Muscle of leg (tissue), 11 donors: ENCODE data around the gene P3H3. TPM values are rescaled to one million over a fixed set of nuclear protein-coding genes. Genes with fewer than 3 reads are reported as not detected.
A peak's percentile ranks its signal among the peaks of the same experiment; 100 is the strongest.

Experiments
- DNase-seq: peaks from one replicate; pipeline ENCODE4 v3.0.0; 2013
- H3K27ac ChIP-seq: one replicate; pipeline ENCODE4 v1.5.1; 2013; ENCODE audit warnings: mild to moderate bottlenecking, low read length, control low read depth
- H3K27me3 ChIP-seq: one replicate; pipeline ENCODE4 v1.6.1; 2013; ENCODE audit warnings: low read length; ENCODE audit not compliant: control insufficient read depth, insufficient read depth
- H3K36me3 ChIP-seq: one replicate; pipeline ENCODE4 v1.6.1; 2013; ENCODE audit warnings: low read length; ENCODE audit not compliant: control insufficient read depth, insufficient read depth
- H3K4me1 ChIP-seq: one replicate; pipeline ENCODE4 v1.6.1; 2013; ENCODE audit warnings: low read length; ENCODE audit not compliant: control insufficient read depth, insufficient read depth
- H3K4me3 ChIP-seq: one replicate; pipeline ENCODE4 v1.5.1; 2013; ENCODE audit warnings: low read length, control low read depth
- H3K9me3 ChIP-seq: replicated peaks from 2 replicates; pipeline ENCODE4 v1.6.1; 2013; ENCODE audit warnings: low read depth, low read length; ENCODE audit not compliant: control insufficient read depth
- WGBS: methylation state at CpG from one replicate; pipeline ENCODE4 v1.1.5; 2013; ENCODE audit warnings: missing lambda C conversion rate; ENCODE audit not compliant: insufficient coverage; 5-methylcytosine and 5-hydroxymethylcytosine counted together
- polyA plus RNA-seq, 8 donors: library from polyadenylated mRNA; unstranded; fragments of 120-200 nt; gene quantifications; one replicate each; pipeline versions ENCODE4 v1.2.1 to v1.2.3, GENCODE V29; 2013; ENCODE audit warnings: inconsistent platforms in 1 of 8, low replicate concordance in 1 of 8; ENCODE audit not compliant: insufficient read length in 8 of 8, insufficient read depth in 1 of 8
- total RNA-seq: library from RNA; stranded (reverse); fragments of 120-200 nt; gene quantifications from one replicate; pipeline ENCODE4 v1.2.4, GENCODE V29; 2013

P3H3 gene
- total and polyA plus RNA-seq, 9 donors = 23.1 to 70.5 (median 46.4) TPM

DNA sequence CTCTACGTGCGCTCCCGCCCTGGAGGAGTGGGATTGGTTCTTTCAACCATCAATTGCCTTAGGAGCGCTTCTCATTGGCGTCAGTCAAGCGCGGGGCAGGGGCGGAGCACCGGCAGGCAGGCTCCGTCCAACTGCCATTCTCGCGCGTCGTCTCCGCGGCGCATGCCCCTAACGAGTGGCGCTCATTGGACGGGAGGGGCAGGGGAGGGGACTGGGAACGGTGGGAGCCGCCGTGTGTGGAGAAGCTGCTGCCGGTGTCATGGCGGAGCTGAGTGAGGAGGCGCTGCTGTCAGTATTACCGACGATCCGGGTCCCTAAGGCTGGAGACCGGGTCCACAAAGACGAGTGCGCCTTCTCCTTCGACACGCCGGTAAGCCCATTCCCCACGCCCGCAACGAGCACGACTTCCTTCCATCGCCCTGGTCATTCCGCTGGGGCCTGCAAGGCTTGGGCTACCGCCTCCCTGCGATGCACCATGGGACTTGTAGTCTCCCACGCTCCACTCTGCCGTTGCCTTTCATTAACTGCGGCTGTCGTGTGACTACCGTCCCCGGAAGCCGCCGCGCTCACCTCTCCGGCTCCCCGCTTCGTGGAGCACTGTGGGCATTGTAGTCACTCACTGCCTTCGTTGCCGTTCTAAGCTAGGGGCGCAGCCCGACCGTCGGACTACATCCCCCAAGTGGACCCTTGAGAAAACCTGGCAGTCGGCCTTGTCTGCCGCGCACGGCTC is 23.9 kb downstream of the P3H3 start, which contains the start of gene USP5:
TSS of gene USP5 (plus strand) at position 230 of the 730 bp plus-strand sequence. CDS start at position 260, 30 bp downstream.
- WGBS = under 1% methylated on average over 63 of the region's 65 CpGs
- Histone ChIP-seq H3K4me3 (peak within 1 kb of the TSS; percentile 80), H3K4me1 (peaks cover 24% of the 10 kb centered on the region), H3K9me3 (no peaks in the 10 kb centered on the region), H3K27ac (peak within 1 kb of the TSS; percentile 99), H3K27me3 (no peaks in the 10 kb centered on the region), H3K36me3 (peaks cover 59% of the 10 kb centered on the region)
- DNase-seq = peak; percentile 100

- Histone ChIP-seq H3K36me3 (peaks cover 60% of the 10 kb centered on the region), H3K9me3 (no peaks in the 10 kb centered on the region), H3K27ac (peak overlapping the region; percentile 72), H3K4me1 (peaks cover 24% of the 10 kb centered on the region), H3K27me3 (no peaks in the 10 kb centered on the region), H3K4me3 (peak overlapping the region; percentile 80)
- DNase-seq = peak; percentile 65
- under 1% methylated on average over 11 of the region's 18 CpGs for WGBS
Observed at GRCh38 chr12:6852651-6853354, 24.6 kb downstream of the P3H3 start.

DNA sequence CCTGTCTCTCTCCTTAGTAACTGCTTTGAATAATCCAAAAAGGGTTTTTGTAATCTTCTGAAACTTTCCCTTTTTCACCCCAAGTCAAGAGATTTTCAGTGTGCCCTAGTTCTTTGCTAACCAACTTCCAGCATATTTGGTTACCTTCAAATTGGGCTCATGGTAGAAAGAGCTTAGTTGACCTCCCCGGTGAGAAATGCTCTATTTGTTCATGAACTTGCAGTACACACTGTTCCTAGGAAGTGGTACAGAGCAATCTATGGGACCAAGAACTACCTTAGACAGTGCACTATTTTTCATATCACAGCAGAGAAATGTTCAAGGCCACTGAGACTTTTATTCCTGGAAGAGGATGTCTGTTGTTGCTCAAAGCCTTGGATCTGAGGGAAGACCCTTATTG is 25.4 kb downstream of the P3H3 start:
- Histone ChIP-seq H3K36me3 (peaks cover 62% of the 10 kb centered on the region), H3K27ac (peak overlapping the region; percentile 72), H3K4me1 (peaks cover 28% of the 10 kb centered on the region), H3K9me3 (no peaks in the 10 kb centered on the region), H3K27me3 (no peaks in the 10 kb centered on the region), H3K4me3 (no peak overlapping the region)
- no peak for DNase-seq
- WGBS = no CpG with 5 or more reads among the region's 1 CpG

GRCh38 chr12:6854036-6854435 is 25.8 kb downstream of the P3H3 start:
- Histone ChIP-seq H3K4me1 (peaks cover 30% of the 10 kb centered on the region), H3K27me3 (no peaks in the 10 kb centered on the region), H3K4me3 (no peak overlapping the region), H3K9me3 (no peaks in the 10 kb centered on the region), H3K36me3 (peaks cover 62% of the 10 kb centered on the region), H3K27ac (no peak overlapping the region)
- no peak for DNase-seq
- WGBS = 76% methylated on average over 5 of the region's 6 CpGs

DNA sequence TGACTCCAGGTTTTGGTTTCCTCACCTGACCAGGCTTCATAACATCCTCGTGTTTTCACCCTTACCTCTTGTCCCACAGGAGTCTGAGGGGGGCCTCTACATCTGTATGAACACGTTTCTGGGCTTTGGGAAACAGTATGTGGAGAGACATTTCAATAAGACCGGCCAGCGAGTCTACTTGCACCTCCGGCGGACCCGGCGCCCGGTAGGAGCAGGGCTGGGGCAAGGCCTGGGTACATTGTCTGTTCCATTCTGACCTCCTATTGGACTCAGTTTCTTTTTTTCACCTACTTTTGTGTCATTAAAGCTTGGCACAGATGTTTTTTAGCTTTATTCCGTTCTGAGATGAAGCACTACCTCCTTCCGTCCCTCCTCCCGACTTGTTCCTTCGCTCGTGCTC is 27.1 kb downstream of the P3H3 start:
- 87% methylated on average over 12 of the region's 14 CpGs for WGBS
- Histone ChIP-seq H3K27ac (no peak overlapping the region), H3K4me1 (peaks cover 24% of the 10 kb centered on the region), H3K4me3 (no peak overlapping the region), H3K36me3 (peaks cover 65% of the 10 kb centered on the region), H3K9me3 (no peaks in the 10 kb centered on the region), H3K27me3 (no peaks in the 10 kb centered on the region)
- no peak for DNase-seq

GRCh38 chr12:6858799-6859198 is 30.6 kb downstream of the P3H3 start:
- 100% methylated on average over 1 of the region's 2 CpGs for WGBS
- no peaks in the 10 kb centered on the region for H3K27me3 ChIP-seq
- H3K4me1 ChIP-seq = peaks cover 10% of the 10 kb centered on the region
- no peaks in the 10 kb centered on the region for H3K9me3 ChIP-seq
- peak overlapping the region; percentile 75 for H3K27ac ChIP-seq
- peaks cover 90% of the 10 kb centered on the region for H3K36me3 ChIP-seq
- peak; percentile 50 for DNase-seq
- H3K4me3 ChIP-seq = no peak overlapping the region

DNA sequence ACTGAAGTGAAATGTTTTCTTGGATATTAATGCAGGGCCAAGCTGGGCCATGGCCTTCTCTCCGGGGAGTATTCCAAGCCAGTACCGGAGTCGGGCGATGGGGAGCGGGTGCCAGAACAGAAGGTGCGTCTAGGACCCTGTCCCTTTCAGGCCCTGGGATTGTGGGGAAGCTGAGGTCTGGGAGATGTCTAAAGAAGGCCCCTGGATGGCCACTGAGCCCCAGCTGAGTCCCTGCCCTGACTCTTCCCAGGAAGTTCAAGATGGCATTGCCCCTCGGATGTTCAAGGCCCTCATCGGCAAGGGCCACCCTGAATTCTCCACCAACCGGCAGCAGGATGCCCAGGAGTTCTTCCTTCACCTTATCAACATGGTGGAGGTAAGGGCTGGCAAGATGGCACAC is 31.9 kb downstream of the P3H3 start:
- WGBS = 90% methylated on average over 7 of the region's 9 CpGs
- Histone ChIP-seq H3K4me3 (no peak overlapping the region), H3K9me3 (no peaks in the 10 kb centered on the region), H3K36me3 (peaks cover 94% of the 10 kb centered on the region), H3K27ac (no peak overlapping the region), H3K4me1 (peaks cover 10% of the 10 kb centered on the region), H3K27me3 (no peaks in the 10 kb centered on the region)
- no peak for DNase-seq

DNA sequence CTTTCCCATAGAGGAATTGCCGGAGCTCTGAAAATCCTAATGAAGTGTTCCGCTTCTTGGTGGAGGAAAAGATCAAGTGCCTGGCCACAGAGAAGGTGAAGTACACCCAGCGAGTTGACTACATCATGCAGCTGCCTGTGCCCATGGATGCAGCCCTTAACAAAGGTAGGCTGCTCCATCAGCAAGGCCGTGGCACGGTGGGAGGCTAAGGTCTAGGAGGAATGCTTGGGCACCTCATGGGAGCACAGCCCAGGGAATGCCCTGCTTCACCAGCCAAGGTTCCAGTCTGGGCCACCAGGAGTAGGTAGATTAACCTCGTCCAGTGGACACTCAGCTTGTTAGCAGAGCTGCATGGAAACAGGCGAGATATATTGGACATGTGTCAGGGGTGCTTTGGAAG is 32.7 kb downstream of the P3H3 start:
- no peak for DNase-seq
- Histone ChIP-seq H3K27me3 (no peaks in the 10 kb centered on the region), H3K27ac (no peak overlapping the region), H3K36me3 (peaks cover 92% of the 10 kb centered on the region), H3K9me3 (no peaks in the 10 kb centered on the region), H3K4me3 (no peak overlapping the region), H3K4me1 (peaks cover 11% of the 10 kb centered on the region)
- WGBS = 97% methylated on average over 7 of the region's 7 CpGs

DNA sequence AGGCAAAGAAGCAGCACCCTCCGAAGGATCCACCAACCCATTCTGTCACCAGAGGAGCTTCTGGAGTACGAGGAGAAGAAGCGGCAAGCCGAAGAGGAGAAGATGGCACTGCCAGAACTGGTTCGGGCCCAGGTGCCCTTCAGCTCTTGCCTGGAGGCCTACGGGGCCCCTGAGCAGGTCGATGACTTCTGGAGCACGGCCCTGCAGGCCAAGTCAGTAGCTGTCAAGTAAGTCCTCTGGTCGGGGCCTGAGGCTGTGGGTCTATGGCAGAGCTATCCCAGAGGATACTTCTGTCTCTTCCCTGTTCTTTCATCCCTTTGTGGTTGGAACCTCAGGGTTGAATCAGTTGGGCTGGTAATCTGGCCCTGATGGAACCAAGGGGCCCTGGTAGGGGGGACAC is 33.2 kb downstream of the P3H3 start:
- 94% methylated on average over 8 of the region's 9 CpGs for WGBS
- H3K27ac ChIP-seq = no peak overlapping the region
- H3K4me3 ChIP-seq = no peak overlapping the region
- no peak for DNase-seq
- peaks cover 92% of the 10 kb centered on the region for H3K36me3 ChIP-seq
- no peaks in the 10 kb centered on the region for H3K27me3 ChIP-seq
- H3K9me3 ChIP-seq = no peaks in the 10 kb centered on the region
- peaks cover 14% of the 10 kb centered on the region for H3K4me1 ChIP-seq

DNA sequence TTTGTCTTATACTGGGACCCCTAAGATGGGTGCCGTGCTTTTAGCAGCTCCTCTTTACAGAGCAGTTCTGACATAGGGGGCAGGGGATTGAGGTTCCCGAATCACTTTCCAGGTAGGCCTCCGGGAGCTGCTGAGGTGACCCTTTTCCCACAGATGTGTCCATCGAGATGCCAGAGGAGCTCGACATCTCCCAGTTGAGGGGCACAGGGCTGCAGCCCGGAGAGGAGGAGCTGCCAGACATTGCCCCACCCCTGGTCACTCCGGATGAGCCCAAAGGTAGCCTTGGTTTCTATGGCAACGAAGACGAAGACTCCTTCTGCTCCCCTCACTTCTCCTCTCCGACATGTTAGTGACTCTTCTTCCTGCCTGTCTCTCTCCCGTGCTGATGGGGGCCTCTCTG is 34.8 kb downstream of the P3H3 start:
- no peak overlapping the region for H3K4me3 ChIP-seq
- no peaks in the 10 kb centered on the region for H3K9me3 ChIP-seq
- no peak for DNase-seq
- peaks cover 78% of the 10 kb centered on the region for H3K36me3 ChIP-seq
- H3K4me1 ChIP-seq = peaks cover 21% of the 10 kb centered on the region
- 89% methylated on average over 11 of the region's 11 CpGs for WGBS
- H3K27me3 ChIP-seq = no peaks in the 10 kb centered on the region
- no peak overlapping the region for H3K27ac ChIP-seq
